ENCODE measurements around the gene AATK.

Gene AATK

GRCh38 chr17:81074875-81075274 lies 91.1 kb downstream of the AATK start:
- Mint-ChIP-seq H3K27ac (no peak overlapping the region), H3K9me3 (no peaks in the 10 kb centered on the region), H3K4me3 (no peak overlapping the region), H3K4me1 (no peaks in the 10 kb centered on the region), H3K36me3 (ENCODE audit: low read depth) (no peaks in the 10 kb centered on the region), H3K27me3 (no peaks in the 10 kb centered on the region)
- ATAC-seq (no peak), DNase-seq (no peak)

GRCh38 chr17:81073967-81074839 lies 91.8 kb downstream of the AATK start:
- no peak for ATAC-seq
- Mint-ChIP-seq H3K9me3 (no peaks in the 10 kb centered on the region), H3K27me3 (no peaks in the 10 kb centered on the region), H3K36me3 (ENCODE audit: low read depth) (no peaks in the 10 kb centered on the region), H3K27ac (no peak overlapping the region), H3K4me3 (no peak overlapping the region), H3K4me1 (no peaks in the 10 kb centered on the region)
- DNase-seq = no peak

- Mint-ChIP-seq H3K36me3 (ENCODE audit: low read depth) (no peaks in the 10 kb centered on the region), H3K27ac (no peak overlapping the region), H3K27me3 (no peaks in the 10 kb centered on the region), H3K4me1 (no peaks in the 10 kb centered on the region), H3K9me3 (no peaks in the 10 kb centered on the region), H3K4me3 (no peak overlapping the region)
- DNase-seq (no peak), ATAC-seq (no peak)
These were observed 94.0 kb downstream of the AATK start for GRCh38 chr17:81071761-81072741.

- H3K4me3 Mint-ChIP-seq = no peak overlapping the region
- H3K9me3 Mint-ChIP-seq = no peaks in the 10 kb centered on the region
- H3K36me3 Mint-ChIP-seq (ENCODE audit: low read depth) = no peaks in the 10 kb centered on the region
- no peaks in the 10 kb centered on the region for H3K4me1 Mint-ChIP-seq
- no peak overlapping the region for H3K27ac Mint-ChIP-seq
- H3K27me3 Mint-ChIP-seq = no peaks in the 10 kb centered on the region
- DNase-seq = no peak
- ATAC-seq = no peak
These were observed 95.3 kb downstream of the AATK start for GRCh38 chr17:81070541-81071246.

GRCh38 chr17:81069135-81069645 lies 96.8 kb downstream of the AATK start:
- H3K27ac Mint-ChIP-seq = no peak overlapping the region
- no peaks in the 10 kb centered on the region for H3K36me3 Mint-ChIP-seq (ENCODE audit: low read depth)
- H3K9me3 Mint-ChIP-seq = no peaks in the 10 kb centered on the region
- no peak overlapping the region for H3K4me3 Mint-ChIP-seq
- ATAC-seq = no peak
- H3K4me1 Mint-ChIP-seq = no peaks in the 10 kb centered on the region
- DNase-seq = no peak
- H3K27me3 Mint-ChIP-seq = no peaks in the 10 kb centered on the region

- H3K4me1 Mint-ChIP-seq = no peaks in the 10 kb centered on the region
- H3K27ac Mint-ChIP-seq = no peak overlapping the region
- H3K27me3 Mint-ChIP-seq = no peaks in the 10 kb centered on the region
- H3K36me3 Mint-ChIP-seq (ENCODE audit: low read depth) = no peaks in the 10 kb centered on the region
- H3K4me3 Mint-ChIP-seq = no peak overlapping the region
- DNase-seq = no peak
- no peak for ATAC-seq
- H3K9me3 Mint-ChIP-seq = no peaks in the 10 kb centered on the region
These were observed 97.4 kb downstream of the AATK start for GRCh38 chr17:81068411-81069134.

- Mint-ChIP-seq H3K36me3 (ENCODE audit: low read depth) (no peaks in the 10 kb centered on the region), H3K27ac (no peak overlapping the region), H3K9me3 (no peaks in the 10 kb centered on the region), H3K4me1 (no peaks in the 10 kb centered on the region), H3K4me3 (no peak overlapping the region), H3K27me3 (no peaks in the 10 kb centered on the region)
- ATAC-seq (no peak), DNase-seq (no peak)
These were observed 98.6 kb downstream of the AATK start for GRCh38 chr17:81067391-81067811.
